Endodermal cell (in vitro differentiated cells): Measurements from ENCODE around the gene HTATIP2. TPM values are rescaled to one million over a fixed set of nuclear protein-coding genes. Genes with fewer than 3 reads are reported as not detected.

Source experiments
- DNase-seq: peaks from one replicate; pipeline ENCODE4 v3.0.0-alpha.2; 2017
- H3K27ac ChIP-seq: 2 replicates; pipeline ENCODE4 v1.5.1; 2013; ENCODE audit warnings: mild to moderate bottlenecking, low read depth, low read length, moderate library complexity
- H3K27me3 ChIP-seq: 2 replicates; pipeline ENCODE4 v1.6.1; 2013; ENCODE audit warnings: mild to moderate bottlenecking, low read length, moderate library complexity; ENCODE audit not compliant: insufficient read depth, control insufficient read depth, poor library complexity, severe bottlenecking
- H3K36me3 ChIP-seq: 2 replicates; pipeline ENCODE4 v1.7.0; 2013; ENCODE audit warnings: mild to moderate bottlenecking, low read length, moderate library complexity; ENCODE audit not compliant: control insufficient read depth, insufficient read depth
- H3K4me1 ChIP-seq: one replicate; pipeline ENCODE4 v1.7.0; 2013; ENCODE audit warnings: low read length; ENCODE audit not compliant: control insufficient read depth, insufficient read depth
- H3K4me3 ChIP-seq: 2 replicates; pipeline ENCODE4 v1.5.1; 2013; ENCODE audit warnings: mild to moderate bottlenecking, low read length, moderate library complexity
- H3K9ac ChIP-seq: 2 replicates; pipeline ENCODE4 v1.6.1; 2013; ENCODE audit warnings: mild to moderate bottlenecking, low read length, moderate library complexity; ENCODE audit not compliant: poor library complexity, severe bottlenecking; ENCODE audit errors: extremely low read depth
- H3K9me3 ChIP-seq: 2 replicates; pipeline ENCODE4 v1.6.1; 2013; ENCODE audit warnings: mild to moderate bottlenecking, low read length, moderate library complexity; ENCODE audit not compliant: control insufficient read depth
- H3K27ac Mint-ChIP-seq: 2 replicates; pipeline ENCODE4 v1.8.0; 2020; ENCODE audit warnings: mixed read lengths
- H3K27me3 Mint-ChIP-seq: 2 replicates; pipeline ENCODE4 v1.8.0; 2021; ENCODE audit warnings: mild to moderate bottlenecking, mixed read lengths; ENCODE audit not compliant: insufficient read depth
- H3K36me3 Mint-ChIP-seq: 2 replicates; pipeline ENCODE4 v1.8.0; 2020; ENCODE audit warnings: low read depth, mixed read lengths
- H3K4me1 Mint-ChIP-seq: 2 replicates; pipeline ENCODE4 v1.8.0; 2020; ENCODE audit warnings: mixed read lengths
- H3K4me3 Mint-ChIP-seq: 2 replicates; pipeline ENCODE4 v1.8.0; 2020; ENCODE audit warnings: mild to moderate bottlenecking, moderate library complexity, mixed read lengths
- H3K9me3 Mint-ChIP-seq: 2 replicates; pipeline ENCODE4 v1.8.0; 2020; ENCODE audit warnings: mild to moderate bottlenecking, mixed read lengths
- WGBS, 2 experiments: methylation state at CpG; one replicate each; pipeline versions ENCODE4 v1.1.5 to v1.1.7; 2013; ENCODE audit warnings: missing lambda C conversion rate in 2 of 2, mixed read lengths in 1 of 2; ENCODE audit not compliant: insufficient coverage in 1 of 2, insufficient read length in 1 of 2; 5-methylcytosine and 5-hydroxymethylcytosine counted together
- total RNA-seq, 2 donors: library from RNA; stranded (reverse); fragmentation: NEBNext Ultra II Directional in 1 of 2; extraction: Animal tissue kit (Norgen Biotek cat#: 25700) in 1 of 2; gene quantifications; 2 replicates in 1 of 2; 3 replicates in 1 of 2; pipeline ENCODE4 v1.2.1, GENCODE V29; 2021
- TF ChIP-seq, protein P1 (sequence below): fragments of 200-600 bp; sonication (generic); conservative IDR thresholded peaks from 2 replicates; pipeline ENCODE4 v1.5.0; 2021; ENCODE audit warnings: antibody characterized with exemption, mild to moderate bottlenecking

Gene HTATIP2
- total RNA-seq, 2 donors from 2014 or later, result 52.5 to 66.6 TPM

DNA sequence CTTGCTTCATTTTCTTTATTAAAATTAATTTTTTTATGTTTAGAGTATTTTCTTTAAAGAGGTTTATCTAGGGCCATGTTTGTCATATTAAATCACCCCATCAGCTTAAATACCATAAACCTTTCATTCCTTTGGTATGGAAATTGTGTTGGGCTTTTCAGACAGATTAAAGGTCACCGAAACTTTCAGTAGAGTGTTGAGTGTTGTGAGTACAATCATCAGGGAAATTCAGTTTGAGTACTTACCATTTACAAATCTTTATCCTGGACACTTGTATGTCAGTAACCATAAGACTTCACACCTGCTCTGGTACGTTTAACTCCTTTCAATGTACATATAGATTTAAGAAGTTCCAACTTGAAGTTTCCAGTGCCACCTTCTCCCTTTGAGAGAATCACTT is 36.0 kb downstream of the HTATIP2 start:
- no peaks in the 10 kb centered on the region for H3K4me1 ChIP-seq
- Mint-ChIP-seq H3K27me3 (no peaks in the 10 kb centered on the region), H3K36me3 (peaks cover 45% of the 10 kb centered on the region), H3K4me3 (no peak overlapping the region), H3K27ac (peak overlapping the region; percentile 48), H3K9me3 (no peaks in the 10 kb centered on the region), H3K4me1 (no peaks in the 10 kb centered on the region)
- H3K27me3 ChIP-seq, result no peaks in the 10 kb centered on the region
- TF ChIP-seq, protein P1, sequence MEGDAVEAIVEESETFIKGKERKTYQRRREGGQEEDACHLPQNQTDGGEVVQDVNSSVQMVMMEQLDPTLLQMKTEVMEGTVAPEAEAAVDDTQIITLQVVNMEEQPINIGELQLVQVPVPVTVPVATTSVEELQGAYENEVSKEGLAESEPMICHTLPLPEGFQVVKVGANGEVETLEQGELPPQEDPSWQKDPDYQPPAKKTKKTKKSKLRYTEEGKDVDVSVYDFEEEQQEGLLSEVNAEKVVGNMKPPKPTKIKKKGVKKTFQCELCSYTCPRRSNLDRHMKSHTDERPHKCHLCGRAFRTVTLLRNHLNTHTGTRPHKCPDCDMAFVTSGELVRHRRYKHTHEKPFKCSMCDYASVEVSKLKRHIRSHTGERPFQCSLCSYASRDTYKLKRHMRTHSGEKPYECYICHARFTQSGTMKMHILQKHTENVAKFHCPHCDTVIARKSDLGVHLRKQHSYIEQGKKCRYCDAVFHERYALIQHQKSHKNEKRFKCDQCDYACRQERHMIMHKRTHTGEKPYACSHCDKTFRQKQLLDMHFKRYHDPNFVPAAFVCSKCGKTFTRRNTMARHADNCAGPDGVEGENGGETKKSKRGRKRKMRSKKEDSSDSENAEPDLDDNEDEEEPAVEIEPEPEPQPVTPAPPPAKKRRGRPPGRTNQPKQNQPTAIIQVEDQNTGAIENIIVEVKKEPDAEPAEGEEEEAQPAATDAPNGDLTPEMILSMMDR, result no peak
- DNase-seq, result no peak
- H3K9ac ChIP-seq, result no peak overlapping the region
- peaks cover 59% of the 10 kb centered on the region for H3K36me3 ChIP-seq
- H3K4me3 ChIP-seq, result no peak overlapping the region
- no peak overlapping the region for H3K27ac ChIP-seq
- H3K9me3 ChIP-seq, result no peaks in the 10 kb centered on the region
- WGBS, 2 experiments, result 86 to 89% methylated on average over 1 to 2 of the region's 2 CpGs

DNA sequence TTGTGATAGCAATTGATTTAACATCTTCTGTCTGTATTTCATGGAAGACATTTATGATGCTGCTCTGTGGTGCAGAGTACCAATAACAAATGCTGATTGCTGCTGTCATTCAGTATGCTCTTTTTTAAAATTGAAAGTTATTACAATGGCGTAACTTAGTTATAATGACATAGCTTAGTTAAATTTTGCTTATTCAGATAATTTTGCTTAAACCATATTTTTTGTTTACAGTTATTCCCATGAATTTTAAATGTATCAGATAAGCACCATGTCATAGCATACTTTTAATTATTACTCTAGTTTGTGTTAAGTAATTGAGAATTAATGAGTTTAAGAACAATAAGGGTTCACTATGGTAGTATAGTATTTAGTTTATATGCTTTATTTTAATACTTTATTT is 39.5 kb downstream of the HTATIP2 start:
- no peak overlapping the region for H3K9ac ChIP-seq
- WGBS, 2 experiments, result 100% methylated on average over 1 of the region's 1 CpG; no CpG with 5 or more reads in 1 of the 2 experiments
- no peak overlapping the region for H3K27ac ChIP-seq
- Mint-ChIP-seq H3K36me3 (peaks cover 33% of the 10 kb centered on the region), H3K4me1 (no peaks in the 10 kb centered on the region), H3K27me3 (no peaks in the 10 kb centered on the region), H3K9me3 (no peaks in the 10 kb centered on the region), H3K27ac (no peak overlapping the region), H3K4me3 (no peak overlapping the region)
- no peaks in the 10 kb centered on the region for H3K4me1 ChIP-seq
- H3K27me3 ChIP-seq, result no peaks in the 10 kb centered on the region
- TF ChIP-seq, protein P1, result no peak
- no peak for DNase-seq
- no peak overlapping the region for H3K4me3 ChIP-seq
- H3K9me3 ChIP-seq, result no peaks in the 10 kb centered on the region
- H3K36me3 ChIP-seq, result peaks cover 52% of the 10 kb centered on the region

DNA sequence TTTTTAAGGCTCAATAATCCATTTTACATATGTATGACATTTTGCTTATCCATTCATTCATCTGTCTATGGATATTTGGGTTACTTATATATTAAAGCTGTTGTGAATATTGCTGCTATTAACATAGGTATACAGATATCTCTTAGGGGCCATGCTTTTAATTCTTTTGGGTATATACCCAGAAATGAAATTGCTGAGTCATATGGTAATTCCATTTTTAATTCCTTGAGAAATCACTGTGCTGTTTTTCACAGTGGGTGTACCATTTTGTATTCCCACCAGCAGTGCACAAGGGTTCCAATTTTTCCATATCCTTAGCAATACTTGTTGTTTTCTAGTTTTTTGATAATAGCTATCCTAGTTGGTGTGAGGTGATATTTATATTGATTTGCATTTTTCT is 43.0 kb downstream of the HTATIP2 start:
- peaks cover 33% of the 10 kb centered on the region for H3K36me3 Mint-ChIP-seq
- H3K4me1 ChIP-seq, result no peaks in the 10 kb centered on the region
- no peaks in the 10 kb centered on the region for H3K4me1 Mint-ChIP-seq
- peaks cover 56% of the 10 kb centered on the region for H3K36me3 ChIP-seq
- H3K4me3 Mint-ChIP-seq, result no peak overlapping the region
- peak overlapping the region; percentile 39 for H3K27ac Mint-ChIP-seq
- TF ChIP-seq, protein P1, result no peak
- DNase-seq, result no peak
- no peak overlapping the region for H3K9ac ChIP-seq
- no peaks in the 10 kb centered on the region for H3K9me3 ChIP-seq
- H3K27ac ChIP-seq, result no peak overlapping the region
- no peak overlapping the region for H3K4me3 ChIP-seq
- H3K27me3 Mint-ChIP-seq, result no peaks in the 10 kb centered on the region
- H3K27me3 ChIP-seq, result no peaks in the 10 kb centered on the region
- H3K9me3 Mint-ChIP-seq, result no peaks in the 10 kb centered on the region
